Ramos (cell line): ENCODE data around the gene OBSL1.

Experiments used
- in situ Hi-C: fragments of 300-500 bp; cut with MboI; formaldehyde crosslinking; loops from one replicate; pipeline ENCODE4 v1.14.3; 2022; ENCODE audit warnings: low sequenced_read_pairs; ENCODE audit not compliant: unreplicated experiment

Gene OBSL1

DNA sequence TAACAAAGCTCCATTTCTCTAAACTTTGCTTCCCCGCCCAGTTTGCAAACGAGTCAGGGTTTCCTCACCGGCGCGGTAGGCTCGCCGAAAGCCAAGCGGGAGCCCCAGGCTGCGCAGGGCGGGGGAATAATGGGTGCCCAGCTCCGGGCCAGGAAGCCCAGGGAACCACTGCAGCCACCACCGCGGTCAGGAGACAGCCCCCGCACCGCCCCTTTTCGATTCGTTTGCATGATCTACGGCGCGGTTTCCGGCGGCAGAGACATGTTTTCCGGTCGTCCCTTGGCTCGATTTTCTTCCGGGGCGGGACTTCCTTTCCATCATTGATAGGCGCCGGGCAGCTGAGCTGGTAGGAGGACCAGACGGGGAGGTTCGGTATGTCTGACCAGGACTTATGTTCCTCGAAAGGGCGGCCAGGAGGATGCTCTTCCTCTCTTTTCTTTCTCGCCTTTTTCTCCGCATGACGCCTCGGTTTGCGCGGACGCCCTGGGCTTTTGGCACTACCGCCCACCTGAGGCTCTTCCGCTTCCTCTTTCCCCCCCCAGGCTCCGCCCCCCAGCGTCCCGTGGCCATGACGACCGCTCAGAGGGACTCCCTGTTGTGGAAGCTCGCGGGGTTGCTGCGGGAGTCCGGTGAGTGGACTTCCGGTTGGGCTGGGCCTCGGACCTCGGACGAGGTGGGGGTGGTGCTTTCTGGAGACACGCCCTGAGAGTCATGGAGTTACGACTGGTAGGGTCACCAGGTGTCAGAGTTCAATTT, 26.4 kb upstream of the OBSL1 start, which contains the start of gene STK11IP:
STK11IP (plus strand) TSS at position 306 of the 756 bp plus-strand sequence; CDS start at position 569, 263 bp downstream.
- in situ Hi-C loops: no loop called here

DNA sequence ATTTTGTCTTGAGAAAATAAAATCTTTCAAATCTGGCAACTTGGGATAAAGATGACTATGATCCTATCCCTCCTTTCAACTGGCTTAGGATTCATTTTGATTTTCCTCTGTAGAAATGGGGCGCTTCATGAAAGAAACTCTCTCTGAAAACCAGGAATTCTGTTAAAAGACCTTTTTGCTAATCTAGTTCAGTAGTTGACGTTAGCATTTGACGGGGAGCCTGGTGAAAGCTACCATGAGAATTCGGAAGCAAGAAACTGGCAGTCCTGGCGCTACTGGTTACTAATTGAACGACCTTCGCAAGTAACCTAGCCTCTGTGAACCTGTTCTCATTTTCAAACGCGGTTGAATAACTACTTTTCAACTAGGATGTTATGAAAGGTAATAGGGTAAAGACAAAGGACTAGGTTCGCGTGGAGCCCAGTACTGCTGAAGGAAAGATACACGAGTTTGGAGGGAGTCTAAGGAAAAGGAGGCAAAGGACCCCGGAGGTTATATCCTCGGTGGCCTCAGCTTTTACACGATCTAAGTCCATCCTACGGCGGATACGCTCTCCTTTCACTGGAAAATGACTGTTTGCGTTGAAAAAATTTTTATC, 25.7 kb upstream of the OBSL1 start:
- in situ Hi-C loops: no loop called here

DNA sequence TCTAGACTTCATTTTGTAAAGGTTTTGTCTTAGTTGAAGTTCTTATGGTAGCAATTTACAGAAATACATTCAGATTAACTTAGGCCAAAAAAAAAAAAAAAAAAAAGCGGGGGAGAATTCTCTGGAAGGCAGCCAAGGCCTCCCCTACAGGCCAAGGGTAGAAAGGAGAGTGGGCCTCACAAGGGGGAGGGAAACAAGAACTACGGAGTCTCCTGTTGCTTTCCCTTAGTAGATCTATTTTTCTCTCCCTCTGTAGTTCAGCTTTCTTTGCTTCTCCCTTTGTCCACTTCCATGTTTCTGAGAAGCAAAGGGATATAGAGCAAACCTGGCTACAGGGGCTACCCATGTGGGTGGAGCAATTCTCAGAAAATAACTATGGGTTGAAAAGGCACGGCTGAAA, 23.9 kb upstream of the OBSL1 start:
- in situ Hi-C loops: no loop called here

DNA sequence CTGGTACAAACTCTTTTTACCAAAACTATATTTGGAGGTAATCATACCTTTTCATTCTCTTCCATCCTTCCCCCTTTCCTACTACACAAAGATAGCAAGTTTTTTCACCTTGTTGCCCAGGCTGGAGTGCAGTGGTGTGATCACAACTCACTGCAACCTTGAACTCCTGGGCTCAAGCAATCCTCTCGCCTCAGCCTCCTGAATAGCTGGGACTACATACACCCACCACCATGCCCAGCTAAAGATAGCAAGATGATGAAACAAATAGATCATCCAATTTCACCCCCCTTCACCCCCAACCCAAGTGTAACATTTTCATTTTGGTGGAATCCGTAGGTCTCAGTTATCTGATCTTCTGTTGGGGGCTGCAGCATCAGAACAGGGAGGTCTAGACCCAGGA, 21.8 kb upstream of the OBSL1 start:
- in situ Hi-C loops: no loop called here

DNA sequence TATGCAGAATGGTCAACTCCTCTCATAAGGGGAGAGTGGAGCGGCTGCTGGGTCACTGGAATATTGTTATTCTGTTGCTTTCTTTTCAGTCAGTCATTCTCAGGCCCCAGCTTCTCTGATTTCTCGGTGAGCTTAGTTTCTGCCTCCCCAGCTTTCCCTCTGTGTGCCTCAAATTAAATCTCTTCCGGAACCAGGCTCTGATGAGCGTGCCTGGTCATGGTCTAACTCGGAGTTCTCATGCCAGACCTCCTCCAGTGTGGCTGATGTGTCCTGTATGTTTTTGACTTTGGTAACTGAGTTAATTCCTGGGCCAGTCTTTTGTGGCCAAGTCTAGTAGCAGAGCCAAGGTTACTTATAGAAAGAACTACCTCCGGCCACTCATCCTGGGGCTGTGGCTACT, 21.4 kb upstream of the OBSL1 start:
- in situ Hi-C loops: no loop called here

DNA sequence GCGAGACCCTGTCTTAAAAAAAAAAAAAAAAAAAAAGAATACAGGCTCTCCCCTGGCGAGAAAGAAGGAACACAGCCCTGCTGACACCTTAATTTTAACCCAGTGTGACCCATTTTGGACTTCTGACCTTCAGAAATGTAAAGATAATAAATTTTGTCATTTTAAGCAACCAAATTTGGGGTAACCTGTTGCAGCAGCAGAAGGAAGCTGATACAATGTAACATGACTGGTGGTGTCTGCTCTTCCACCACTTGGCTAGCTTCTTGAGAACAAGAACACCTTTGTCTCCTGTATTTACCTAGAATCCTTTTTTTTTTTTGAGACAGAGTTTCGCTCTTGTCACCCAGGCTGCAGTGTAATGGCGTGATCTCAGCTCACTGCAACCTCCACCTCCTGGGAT, 19.8 kb upstream of the OBSL1 start:
- in situ Hi-C loops: no loop called here

DNA sequence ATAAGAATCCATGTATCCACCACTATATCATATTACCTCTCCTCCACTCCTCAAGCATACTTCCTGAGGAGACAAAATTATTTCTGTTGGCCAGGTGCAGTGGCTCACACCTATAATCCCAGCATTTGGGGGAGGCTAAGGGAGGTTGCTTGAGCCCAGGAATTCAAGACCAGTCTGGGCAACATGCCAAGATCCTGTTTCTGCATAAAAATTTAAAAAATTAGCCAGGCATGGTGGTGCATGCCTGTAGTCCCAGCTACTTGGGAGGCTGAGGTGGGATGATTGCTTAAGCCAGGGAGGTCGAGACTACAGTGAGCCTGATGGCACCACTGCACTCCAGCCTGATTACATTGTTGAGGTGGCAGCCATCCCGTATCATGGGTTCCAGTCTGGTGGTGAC, 10.0 kb upstream of the OBSL1 start:
- in situ Hi-C loops: no loop called here

DNA sequence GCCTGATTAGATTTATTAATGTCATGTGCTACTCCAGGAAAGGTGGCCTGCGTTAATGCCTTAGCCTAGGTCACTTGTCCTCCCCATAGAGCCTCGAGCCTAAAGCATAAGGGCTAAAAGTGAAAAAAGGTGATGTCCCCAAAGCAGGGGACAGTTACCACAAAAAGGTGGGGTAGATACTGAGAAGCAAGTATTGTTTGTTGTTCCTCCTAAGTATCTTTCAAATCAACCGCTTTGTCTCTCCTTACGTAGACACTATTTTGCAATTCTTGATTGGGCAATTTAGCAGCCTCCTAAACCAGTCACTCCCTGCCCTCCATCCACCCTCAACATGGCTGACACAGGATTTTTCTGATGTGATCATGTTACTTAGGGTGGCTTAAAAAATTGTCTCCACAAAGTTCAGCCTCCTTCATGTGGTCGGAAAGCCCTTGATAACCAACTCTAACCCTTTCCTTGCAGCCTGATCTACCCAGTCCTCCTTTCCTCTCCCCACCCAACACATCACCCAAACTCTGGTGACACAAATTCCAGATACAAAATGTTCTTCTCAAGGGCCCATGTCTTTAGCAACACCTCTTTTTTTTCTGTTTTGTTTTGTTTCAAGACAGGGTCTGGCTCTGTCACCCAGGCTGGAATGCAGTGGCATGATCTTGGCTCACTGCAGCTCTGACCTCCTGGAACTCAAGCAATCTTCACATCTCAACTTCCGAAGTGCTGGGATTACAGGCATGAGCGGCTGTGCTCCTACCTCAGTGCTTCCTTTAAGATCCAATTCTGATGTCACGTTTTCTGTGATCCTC, 7.7 kb upstream of the OBSL1 start:
- in situ Hi-C loops: no loop called here

DNA sequence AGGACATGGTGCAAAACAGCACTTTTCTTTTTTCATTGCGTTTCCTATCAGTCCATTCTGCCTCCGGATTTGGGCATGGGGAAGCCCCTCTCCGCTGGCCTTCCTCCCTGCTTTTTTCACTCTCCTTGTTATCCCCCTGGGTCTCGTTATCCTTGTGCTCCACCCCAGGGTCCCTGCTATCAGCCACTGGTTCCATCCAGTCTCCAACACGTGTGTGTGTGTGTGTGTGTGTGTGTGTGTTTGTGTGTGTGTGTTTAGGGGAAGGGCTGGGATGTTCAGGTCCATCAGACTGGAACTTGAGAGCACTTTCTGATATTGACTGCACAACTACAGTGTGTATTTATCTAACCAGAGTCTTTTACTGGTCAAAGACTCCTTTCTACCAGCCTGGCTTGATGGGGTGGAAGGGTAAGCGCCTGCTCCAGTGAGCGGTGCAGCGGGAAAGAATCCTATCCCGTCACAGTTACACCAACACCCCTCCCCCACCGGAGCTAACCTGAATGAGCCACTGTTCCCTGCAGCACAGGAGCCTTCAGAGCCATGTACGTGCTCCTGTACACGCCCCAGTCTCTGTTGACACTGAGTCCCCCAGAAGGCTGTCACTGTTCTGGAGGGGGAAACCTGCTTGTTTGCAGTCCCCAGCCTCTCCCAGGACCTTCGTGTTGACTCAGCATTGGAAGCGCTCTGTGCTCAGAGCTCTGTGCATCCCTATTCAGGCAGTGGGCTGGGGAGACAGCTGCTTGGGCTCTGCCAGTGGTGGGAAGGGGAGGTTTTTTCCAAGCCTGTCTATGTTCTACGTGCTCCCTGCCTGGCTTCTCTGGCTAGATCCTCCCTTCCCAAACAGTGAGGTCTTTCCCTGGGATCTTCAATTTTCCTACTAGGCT, 5.4 kb upstream of the OBSL1 start:
- in situ Hi-C loops: no loop called here

DNA sequence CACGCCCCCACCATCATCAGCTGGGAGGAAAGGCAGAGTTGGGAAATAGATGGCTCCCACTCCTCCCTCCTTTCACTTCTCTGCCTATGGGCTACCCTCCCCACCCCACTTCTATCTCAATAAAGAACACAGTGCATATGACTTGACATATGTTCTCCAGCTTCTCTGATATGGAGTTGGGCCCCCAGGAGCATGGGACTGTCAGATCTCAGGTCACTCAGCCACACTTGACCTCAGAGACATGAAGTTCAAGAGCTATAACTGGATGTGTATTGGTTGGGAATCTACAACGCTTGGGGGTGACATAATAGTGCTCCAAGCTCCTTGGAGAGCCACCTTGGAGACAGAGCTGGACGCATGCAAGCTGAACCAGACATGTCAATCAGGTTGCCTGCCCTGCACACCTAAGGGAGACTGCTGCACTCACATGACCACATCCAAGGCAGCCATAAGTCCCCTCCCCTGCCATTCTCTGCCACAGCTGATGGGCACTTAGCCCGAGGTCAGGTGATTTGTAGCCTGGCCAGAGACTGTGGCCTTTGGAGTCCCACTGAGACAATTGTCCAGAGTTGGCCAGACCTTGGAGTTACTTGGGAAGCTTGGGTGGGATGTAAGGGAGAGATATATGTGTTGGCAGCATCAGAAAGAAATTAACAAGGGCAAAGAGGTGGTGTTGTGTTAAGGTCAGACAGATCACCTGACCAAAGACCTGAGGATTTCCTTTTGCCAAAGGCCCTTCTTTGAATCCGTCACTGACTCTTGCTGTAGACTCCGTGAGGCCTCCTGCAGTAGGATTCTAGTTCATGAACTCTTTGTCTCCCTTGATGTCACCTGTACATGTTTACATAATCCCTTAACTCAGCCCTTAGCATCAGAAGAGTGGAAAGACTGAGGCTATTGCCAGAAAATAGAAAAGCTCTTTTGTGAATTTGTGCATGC, 4.5 kb upstream of the OBSL1 start:
- in situ Hi-C loops: no loop called here

DNA sequence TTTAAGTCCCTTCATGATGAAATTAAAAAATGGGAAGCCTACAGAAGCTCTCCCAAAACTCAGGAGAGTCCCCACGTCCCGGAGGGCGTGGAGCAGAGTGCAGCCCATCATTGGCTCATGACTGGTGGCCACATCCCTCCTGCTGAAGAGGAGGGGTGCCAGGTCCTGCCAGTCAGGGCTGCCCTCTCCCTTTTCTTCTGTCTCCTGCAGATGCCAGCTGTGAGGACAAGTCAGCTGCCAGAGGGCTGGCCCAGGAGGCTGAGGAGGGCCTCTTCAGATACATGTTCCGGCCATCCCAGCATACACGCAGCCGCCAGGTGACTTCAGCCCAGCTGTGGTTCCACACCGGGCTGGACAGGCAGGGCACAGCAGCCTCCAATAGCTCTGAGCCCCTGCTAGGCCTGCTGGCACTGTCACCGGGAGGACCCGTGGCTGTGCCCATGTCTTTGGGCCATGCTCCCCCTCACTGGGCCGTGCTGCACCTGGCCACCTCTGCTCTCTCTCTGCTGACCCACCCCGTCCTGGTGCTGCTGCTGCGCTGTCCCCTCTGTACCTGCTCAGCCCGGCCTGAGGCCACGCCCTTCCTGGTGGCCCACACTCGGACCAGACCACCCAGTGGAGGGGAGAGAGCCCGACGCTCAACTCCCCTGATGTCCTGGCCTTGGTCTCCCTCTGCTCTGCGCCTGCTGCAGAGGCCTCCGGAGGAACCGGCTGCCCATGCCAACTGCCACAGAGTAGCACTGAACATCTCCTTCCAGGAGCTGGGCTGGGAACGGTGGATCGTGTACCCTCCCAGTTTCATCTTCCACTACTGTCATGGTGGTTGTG, 3.4 kb upstream of the OBSL1 start:
- in situ Hi-C loops: no loop called here

DNA sequence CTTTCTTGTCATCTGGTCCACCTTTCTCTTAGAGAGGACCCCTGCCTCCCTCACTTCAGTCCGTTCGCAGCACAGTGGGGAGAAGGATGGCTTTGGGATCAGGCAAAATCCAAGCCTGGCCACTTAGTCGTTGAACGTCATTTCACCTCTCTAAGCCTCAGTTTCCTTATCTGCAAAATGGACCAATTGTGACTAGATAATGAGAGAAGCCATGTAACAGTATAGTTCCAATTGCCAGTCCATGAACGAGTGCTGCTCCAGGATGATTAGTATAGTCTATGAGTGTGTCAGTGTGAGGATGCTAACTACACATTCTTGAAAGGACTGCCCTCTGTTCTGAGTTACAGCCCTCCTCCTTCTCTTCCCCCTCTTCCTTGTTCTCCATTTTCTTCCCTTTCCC, 1.8 kb upstream of the OBSL1 start:
- in situ Hi-C loops: no loop called here

DNA sequence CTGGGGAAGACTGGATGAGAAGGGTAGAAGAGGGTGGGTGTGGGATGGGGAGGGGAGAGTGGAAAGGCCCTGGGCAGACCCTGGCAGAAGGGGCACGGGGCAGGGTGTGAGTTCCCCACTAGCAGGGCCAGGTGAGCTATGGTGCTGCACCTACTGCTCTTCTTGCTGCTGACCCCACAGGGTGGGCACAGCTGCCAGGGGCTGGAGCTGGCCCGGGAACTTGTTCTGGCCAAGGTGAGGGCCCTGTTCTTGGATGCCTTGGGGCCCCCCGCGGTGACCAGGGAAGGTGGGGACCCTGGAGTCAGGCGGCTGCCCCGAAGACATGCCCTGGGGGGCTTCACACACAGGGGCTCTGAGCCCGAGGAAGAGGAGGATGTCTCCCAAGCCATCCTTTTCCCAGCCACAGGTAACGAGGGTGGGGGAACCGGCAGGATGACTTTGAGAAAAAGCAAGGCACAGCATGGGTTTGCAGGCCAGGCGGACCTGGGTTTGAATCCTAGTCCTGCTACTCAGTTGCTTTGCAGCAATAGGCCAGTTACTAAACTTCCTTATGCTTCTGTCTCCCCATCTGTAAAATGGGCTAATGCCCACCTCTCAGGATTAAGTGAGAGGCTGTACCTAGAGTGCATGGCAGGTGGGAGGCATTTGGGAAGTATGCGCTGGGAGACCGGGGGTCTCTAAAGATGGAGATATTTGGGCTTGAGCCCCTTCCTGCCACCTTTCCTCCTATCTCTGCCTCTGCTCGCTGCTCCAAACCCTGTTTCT, 1.1 kb upstream of the OBSL1 start, which contains the start of gene INHA:
INHA (plus strand) TSS at position 74 of the 765 bp plus-strand sequence; CDS start at position 139, 65 bp downstream.
- in situ Hi-C loops: no loop called here

DNA sequence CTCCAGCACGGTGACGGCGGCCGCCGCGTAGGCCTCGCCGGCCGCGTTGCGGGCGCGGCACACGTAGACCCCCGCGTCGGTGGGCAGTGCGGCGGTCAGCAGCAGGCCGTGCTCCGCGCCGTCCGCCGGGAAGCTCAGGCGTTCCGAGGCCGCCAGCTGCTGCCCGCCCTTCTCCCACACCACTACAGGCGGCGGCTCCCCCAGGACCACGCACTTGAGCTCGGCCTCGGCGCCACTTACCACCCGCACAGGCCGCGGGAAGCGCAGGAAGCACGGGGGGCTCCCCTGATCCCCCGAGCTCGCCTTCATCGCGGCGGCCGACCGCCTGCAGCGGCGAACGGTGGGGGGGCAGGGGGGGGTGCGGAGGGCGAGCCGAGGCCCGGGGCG, 422 bp downstream of the OBSL1 start:
- in situ Hi-C loops: no loop called here

DNA sequence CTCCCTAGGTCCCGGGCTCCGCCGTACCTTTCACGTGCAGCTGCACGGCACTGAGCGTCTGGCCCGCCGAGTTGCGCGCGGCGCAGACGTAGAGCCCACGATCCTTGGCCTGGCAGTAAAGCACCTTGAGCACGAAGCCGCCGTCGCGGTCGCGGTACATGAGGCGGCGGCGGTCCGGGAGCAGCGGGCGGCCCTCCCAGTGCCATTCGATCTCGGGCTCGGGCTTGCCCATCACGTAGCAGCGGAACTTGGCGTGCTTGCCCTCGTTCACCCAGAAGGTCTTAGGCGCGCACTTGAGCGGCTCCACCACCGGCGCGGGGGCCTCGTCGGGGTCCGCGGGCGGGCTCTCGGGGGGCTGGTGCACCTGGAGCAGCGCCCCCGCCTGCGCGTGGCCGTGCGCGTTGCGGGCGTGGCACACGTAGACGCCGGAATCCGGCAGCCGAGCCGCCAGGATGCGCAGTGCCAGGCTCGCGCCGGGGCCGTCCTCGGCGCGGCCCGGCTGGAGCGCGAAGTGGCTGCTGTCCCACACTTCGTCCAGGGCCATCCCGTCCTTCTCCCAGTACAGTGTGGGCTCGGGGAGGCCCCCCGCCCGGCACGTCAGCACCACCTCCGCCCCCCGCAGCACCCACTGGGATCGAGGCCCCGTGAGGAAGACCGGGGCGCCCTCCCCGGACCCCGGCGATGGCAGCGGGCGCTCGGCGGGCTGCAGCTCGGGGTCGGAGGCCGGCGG, 980 bp downstream of the OBSL1 start:
- in situ Hi-C loops: no loop called here

DNA sequence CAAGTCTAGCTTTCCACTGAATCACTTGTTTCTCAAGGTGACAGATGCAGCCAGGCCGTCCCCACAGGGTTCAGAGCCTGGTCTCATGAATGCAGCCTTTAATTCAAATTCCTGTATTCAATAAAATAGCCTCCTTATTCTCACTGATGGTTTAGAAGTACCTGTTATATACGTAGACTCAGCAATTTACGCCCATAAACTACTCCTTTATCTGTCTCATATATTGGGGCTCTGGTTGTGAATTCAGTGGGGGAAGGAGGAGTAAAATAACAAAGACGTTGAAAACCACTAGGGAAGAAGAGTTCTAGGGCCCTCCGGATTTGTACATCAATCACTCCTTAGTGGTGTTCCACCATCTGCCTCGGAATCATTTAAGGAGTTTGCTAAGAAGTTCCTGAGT, 1.7 kb downstream of the OBSL1 start:
- in situ Hi-C loops: no loop called here

DNA sequence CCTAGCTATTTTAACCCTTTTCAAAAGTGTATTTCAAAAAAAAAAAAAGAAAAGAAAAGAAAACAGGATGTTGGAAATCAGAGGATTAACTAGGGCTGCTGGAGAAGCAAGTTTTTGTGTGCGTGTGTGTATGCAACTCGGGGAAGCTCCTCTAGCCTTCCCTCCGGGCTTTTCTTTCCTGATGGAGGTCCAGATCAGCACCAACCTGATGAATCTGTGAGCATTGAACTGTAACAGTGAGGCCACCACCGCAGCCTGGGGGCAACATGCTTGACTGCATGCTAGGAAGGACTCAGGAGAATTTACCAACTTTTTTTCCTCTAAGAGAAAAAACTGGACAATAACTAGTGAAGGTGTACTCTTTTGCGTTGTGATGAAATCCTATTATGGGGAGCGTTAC, 2.3 kb downstream of the OBSL1 start:
- in situ Hi-C loops: no loop called here
